ENCODE results near the gene ZNF416. TPM values are rescaled to one million over a fixed set of nuclear protein-coding genes. Genes with fewer than 3 reads are reported as not detected.

The ZNF416 gene
- total and polyA plus RNA-seq, 9 of the 15 experiments (the other 6 are each of a cell fraction or from before 2014, with no cell fraction given): 0.20 to 2.0 (median 1.1) TPM

DNA sequence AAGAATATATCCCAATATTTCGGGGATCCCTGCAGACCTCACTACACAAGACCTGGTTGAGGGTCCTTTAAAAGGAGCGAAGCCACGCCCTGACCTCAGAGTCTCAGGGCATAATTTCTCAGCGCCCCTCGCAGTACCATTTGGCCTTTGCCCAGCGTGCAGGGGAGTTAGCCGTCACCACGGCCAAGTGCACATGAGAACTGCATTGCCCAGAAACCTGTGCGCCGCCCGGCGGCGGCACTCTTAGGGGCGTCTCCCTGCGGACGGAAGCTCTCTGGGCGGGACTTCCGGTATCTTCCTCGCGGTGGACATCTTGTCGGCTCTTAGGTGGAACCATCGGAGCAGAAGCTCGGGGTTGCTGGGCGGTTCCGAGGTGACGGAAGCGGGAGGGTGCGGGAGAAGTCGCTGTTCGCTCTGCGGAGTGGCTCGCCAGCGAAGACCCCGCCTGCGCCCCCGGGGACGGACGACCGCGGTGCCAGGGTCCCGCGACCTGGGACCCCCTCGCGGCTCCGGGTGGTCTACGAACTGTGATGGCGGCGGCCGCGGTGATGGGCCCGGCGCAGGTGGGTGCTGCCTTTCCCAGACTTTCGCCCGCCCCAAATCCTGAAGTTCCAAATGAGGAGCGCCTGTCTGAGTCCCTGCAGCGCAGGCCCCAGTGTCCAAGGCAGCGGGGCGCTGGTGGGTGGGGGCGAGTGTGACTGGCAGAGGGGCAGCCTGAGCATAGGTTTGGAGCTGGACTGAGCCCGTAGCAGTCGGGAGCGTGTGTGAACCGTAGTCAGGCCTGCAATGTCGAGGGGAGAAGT is 35.4 kb upstream of the ZNF416 start, which contains the start of gene ZNF134 (continued):
- TF ChIP-seq, protein P1, sequence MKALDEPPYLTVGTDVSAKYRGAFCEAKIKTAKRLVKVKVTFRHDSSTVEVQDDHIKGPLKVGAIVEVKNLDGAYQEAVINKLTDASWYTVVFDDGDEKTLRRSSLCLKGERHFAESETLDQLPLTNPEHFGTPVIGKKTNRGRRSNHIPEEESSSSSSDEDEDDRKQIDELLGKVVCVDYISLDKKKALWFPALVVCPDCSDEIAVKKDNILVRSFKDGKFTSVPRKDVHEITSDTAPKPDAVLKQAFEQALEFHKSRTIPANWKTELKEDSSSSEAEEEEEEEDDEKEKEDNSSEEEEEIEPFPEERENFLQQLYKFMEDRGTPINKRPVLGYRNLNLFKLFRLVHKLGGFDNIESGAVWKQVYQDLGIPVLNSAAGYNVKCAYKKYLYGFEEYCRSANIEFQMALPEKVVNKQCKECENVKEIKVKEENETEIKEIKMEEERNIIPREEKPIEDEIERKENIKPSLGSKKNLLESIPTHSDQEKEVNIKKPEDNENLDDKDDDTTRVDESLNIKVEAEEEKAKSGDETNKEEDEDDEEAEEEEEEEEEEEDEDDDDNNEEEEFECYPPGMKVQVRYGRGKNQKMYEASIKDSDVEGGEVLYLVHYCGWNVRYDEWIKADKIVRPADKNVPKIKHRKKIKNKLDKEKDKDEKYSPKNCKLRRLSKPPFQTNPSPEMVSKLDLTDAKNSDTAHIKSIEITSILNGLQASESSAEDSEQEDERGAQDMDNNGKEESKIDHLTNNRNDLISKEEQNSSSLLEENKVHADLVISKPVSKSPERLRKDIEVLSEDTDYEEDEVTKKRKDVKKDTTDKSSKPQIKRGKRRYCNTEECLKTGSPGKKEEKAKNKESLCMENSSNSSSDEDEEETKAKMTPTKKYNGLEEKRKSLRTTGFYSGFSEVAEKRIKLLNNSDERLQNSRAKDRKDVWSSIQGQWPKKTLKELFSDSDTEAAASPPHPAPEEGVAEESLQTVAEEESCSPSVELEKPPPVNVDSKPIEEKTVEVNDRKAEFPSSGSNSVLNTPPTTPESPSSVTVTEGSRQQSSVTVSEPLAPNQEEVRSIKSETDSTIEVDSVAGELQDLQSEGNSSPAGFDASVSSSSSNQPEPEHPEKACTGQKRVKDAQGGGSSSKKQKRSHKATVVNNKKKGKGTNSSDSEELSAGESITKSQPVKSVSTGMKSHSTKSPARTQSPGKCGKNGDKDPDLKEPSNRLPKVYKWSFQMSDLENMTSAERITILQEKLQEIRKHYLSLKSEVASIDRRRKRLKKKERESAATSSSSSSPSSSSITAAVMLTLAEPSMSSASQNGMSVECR (CRISPR knock-in tag; IDR thresholded peaks at IDR 0.05): no peak; the same call in 1 of the 2 replicates
- TF ChIP-seq, protein P2, sequence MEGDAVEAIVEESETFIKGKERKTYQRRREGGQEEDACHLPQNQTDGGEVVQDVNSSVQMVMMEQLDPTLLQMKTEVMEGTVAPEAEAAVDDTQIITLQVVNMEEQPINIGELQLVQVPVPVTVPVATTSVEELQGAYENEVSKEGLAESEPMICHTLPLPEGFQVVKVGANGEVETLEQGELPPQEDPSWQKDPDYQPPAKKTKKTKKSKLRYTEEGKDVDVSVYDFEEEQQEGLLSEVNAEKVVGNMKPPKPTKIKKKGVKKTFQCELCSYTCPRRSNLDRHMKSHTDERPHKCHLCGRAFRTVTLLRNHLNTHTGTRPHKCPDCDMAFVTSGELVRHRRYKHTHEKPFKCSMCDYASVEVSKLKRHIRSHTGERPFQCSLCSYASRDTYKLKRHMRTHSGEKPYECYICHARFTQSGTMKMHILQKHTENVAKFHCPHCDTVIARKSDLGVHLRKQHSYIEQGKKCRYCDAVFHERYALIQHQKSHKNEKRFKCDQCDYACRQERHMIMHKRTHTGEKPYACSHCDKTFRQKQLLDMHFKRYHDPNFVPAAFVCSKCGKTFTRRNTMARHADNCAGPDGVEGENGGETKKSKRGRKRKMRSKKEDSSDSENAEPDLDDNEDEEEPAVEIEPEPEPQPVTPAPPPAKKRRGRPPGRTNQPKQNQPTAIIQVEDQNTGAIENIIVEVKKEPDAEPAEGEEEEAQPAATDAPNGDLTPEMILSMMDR (IDR thresholded peaks at IDR 0.05 in 2 of 3, conservative IDR thresholded peaks at IDR 0.05 in 1 of 3; ENCODE audit: insufficient read depth in 2 of 3, low read depth in 1 of 3, low read length in 3 of 3): 0 out of 6 replicates have a peak, but pooled peaks of 1 of the 3 experiments have one; percentile 11
- TF ChIP-seq ZNF444 (CRISPR knock-in tag; IDR thresholded peaks at IDR 0.05): no peak
- peak; percentile 76 for TF ChIP-seq CXXC5 (CRISPR knock-in tag; IDR thresholded peaks at IDR 0.05)
- TF ChIP-seq, protein P3, sequence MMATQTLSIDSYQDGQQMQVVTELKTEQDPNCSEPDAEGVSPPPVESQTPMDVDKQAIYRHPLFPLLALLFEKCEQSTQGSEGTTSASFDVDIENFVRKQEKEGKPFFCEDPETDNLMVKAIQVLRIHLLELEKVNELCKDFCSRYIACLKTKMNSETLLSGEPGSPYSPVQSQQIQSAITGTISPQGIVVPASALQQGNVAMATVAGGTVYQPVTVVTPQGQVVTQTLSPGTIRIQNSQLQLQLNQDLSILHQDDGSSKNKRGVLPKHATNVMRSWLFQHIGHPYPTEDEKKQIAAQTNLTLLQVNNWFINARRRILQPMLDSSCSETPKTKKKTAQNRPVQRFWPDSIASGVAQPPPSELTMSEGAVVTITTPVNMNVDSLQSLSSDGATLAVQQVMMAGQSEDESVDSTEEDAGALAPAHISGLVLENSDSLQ (IDR thresholded peaks at IDR 0.05): peak; percentile 45
- TF ChIP-seq, protein P4, sequence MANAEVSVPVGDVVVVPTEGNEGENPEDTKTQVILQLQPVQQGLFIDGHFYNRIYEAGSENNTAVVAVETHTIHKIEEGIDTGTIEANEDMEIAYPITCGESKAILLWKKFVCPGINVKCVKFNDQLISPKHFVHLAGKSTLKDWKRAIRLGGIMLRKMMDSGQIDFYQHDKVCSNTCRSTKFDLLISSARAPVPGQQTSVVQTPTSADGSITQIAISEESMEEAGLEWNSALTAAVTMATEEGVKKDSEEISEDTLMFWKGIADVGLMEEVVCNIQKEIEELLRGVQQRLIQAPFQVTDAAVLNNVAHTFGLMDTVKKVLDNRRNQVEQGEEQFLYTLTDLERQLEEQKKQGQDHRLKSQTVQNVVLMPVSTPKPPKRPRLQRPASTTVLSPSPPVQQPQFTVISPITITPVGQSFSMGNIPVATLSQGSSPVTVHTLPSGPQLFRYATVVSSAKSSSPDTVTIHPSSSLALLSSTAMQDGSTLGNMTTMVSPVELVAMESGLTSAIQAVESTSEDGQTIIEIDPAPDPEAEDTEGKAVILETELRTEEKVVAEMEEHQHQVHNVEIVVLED (CRISPR knock-in tag; IDR thresholded peaks at IDR 0.05): peak; percentile 64
- TF ChIP-seq POLR2A (conservative IDR thresholded peaks at IDR 0.05): peak; percentile 74
- no peak for TF ChIP-seq TCF7 (IDR thresholded peaks at IDR 0.05; ENCODE audit: borderline replicate concordance)
- peak; percentile 48; the same call in 1 of the 2 replicates for TF ChIP-seq RB1 (IDR thresholded peaks at IDR 0.05; ENCODE audit: low read depth)
- TF ChIP-seq ZNF445 (CRISPR knock-in tag; IDR thresholded peaks at IDR 0.05; ENCODE audit: low read depth): no peak
- no peak for TF ChIP-seq SREBF1 (IDR thresholded peaks at IDR 0.05; ENCODE audit: borderline replicate concordance, low read depth, low read length)
- no peak for TF ChIP-seq SMAD4 (CRISPR knock-in tag; conservative IDR thresholded peaks at IDR 0.05)
- TF ChIP-seq ERF (CRISPR knock-in tag; IDR thresholded peaks at IDR 0.05): no peak
- TF ChIP-seq ZNF436 (CRISPR knock-in tag; IDR thresholded peaks at IDR 0.05): no peak
- TF ChIP-seq, protein P5, sequence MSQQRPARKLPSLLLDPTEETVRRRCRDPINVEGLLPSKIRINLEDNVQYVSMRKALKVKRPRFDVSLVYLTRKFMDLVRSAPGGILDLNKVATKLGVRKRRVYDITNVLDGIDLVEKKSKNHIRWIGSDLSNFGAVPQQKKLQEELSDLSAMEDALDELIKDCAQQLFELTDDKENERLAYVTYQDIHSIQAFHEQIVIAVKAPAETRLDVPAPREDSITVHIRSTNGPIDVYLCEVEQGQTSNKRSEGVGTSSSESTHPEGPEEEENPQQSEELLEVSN (IDR thresholded peaks at IDR 0.05; ENCODE audit: borderline replicate concordance in 1 of 2, extremely low read depth in 1 of 2, insufficient read depth in 1 of 2, insufficient read length in 1 of 2, low read depth in 1 of 2, low read length in 1 of 2, poor library complexity in 1 of 2, severe bottlenecking in 1 of 2): peak; percentile 10 to 69
- TF ChIP-seq NR2C1 (IDR thresholded peaks at IDR 0.05): no peak
- 0 out of 2 replicates have a peak, but pooled peaks have one; percentile 11 for TF ChIP-seq NR2C1 (tag; IDR thresholded peaks at IDR 0.05)
